SU-DHL-6 (cell line): Measurements from ENCODE around the gene ARHGEF4.

Experiments
- EZH2phosphoT487 ChIP-seq: fragments of 200-600 bp; sonication (generic), shearing (Covaris generic); conservative IDR thresholded peaks from 2 replicates; pipeline ENCODE4 v1.6.1; 2018; ENCODE audit warnings: mild to moderate bottlenecking, antibody characterized with exemption, low read length, moderate library complexity, mixed read lengths
- TF ChIP-seq, protein P1 (sequence below): fragments of 200-600 bp; sonication (generic); IDR thresholded peaks from one replicate; pipeline ENCODE4 v1.5.1; 2017; ENCODE audit warnings: antibody characterized with exemption, mild to moderate bottlenecking, low read length, moderate library complexity; ENCODE audit not compliant: insufficient read depth, poor library complexity, severe bottlenecking

DNA sequence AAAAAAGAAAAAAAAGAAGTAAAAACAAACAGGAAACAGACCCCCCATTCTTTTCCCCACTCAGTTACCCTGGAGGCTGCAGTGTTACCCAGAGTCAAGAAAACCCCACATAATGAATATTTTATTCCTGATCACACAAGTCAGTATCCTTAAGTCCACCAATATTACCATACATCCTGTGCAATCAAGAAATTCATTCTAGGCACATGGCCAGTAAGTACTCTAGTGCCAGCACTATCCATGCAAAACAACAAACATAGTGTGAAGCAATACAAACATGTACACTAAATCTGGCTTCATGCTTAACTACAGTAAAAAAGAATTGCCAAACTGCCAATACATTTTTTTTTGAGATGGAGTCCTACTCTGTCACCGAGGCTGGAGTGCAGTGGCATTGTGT lies 145.0 kb downstream of the ARHGEF4 start:
- TF ChIP-seq, protein P1, sequence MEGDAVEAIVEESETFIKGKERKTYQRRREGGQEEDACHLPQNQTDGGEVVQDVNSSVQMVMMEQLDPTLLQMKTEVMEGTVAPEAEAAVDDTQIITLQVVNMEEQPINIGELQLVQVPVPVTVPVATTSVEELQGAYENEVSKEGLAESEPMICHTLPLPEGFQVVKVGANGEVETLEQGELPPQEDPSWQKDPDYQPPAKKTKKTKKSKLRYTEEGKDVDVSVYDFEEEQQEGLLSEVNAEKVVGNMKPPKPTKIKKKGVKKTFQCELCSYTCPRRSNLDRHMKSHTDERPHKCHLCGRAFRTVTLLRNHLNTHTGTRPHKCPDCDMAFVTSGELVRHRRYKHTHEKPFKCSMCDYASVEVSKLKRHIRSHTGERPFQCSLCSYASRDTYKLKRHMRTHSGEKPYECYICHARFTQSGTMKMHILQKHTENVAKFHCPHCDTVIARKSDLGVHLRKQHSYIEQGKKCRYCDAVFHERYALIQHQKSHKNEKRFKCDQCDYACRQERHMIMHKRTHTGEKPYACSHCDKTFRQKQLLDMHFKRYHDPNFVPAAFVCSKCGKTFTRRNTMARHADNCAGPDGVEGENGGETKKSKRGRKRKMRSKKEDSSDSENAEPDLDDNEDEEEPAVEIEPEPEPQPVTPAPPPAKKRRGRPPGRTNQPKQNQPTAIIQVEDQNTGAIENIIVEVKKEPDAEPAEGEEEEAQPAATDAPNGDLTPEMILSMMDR = no peak
- no peak for TF ChIP-seq EZH2phosphoT487
